Type B pancreatic cell (in vitro differentiated cells): ENCODE data around the gene ITCH. TPM values are rescaled to one million over a fixed set of nuclear protein-coding genes. Genes with fewer than 3 reads are reported as not detected.

Experiments
- DNase-seq: peaks from one replicate; pipeline ENCODE4 v3.0.0; 2021; ENCODE audit warnings: mixed read lengths; ENCODE audit not compliant: unreplicated experiment; ENCODE audit errors: extremely low spot score
- H3K27ac Mint-ChIP-seq: 2 replicates; pipeline ENCODE4 v1.8.0; 2021; ENCODE audit warnings: mild to moderate bottlenecking, mixed read lengths
- H3K27me3 Mint-ChIP-seq: 2 replicates; pipeline ENCODE4 v1.8.0; 2021; ENCODE audit warnings: mixed read lengths
- H3K36me3 Mint-ChIP-seq: 2 replicates; pipeline ENCODE4 v1.8.0; 2021; ENCODE audit warnings: mixed read lengths
- H3K4me1 Mint-ChIP-seq: one replicate; pipeline ENCODE4 v1.8.0; 2021; ENCODE audit warnings: mixed read lengths; ENCODE audit not compliant: unreplicated experiment
- H3K4me3 Mint-ChIP-seq: 2 replicates; pipeline ENCODE4 v1.8.0; 2021; ENCODE audit warnings: mild to moderate bottlenecking, mixed read lengths
- H3K9me3 Mint-ChIP-seq: 2 replicates; pipeline ENCODE4 v1.8.0; 2021; ENCODE audit warnings: mixed read lengths
- CTCF ChIP-seq: fragments of 200-600 bp; sonication (generic); conservative IDR thresholded peaks from 2 replicates; pipeline ENCODE4 v1.5.0; 2021; ENCODE audit warnings: antibody characterized with exemption, mild to moderate bottlenecking
- total RNA-seq: library from RNA; stranded (reverse); gene quantifications from 2 replicates; pipeline ENCODE4 v1.2.1, GENCODE V29; 2021; ENCODE audit warnings: low replicate concordance

Gene ITCH
- total RNA-seq, 1 donor from 2014 or later: 77.2 TPM

- no peaks in the 10 kb centered on the region for H3K9me3 Mint-ChIP-seq
- peaks cover 44% of the 10 kb centered on the region for H3K4me1 Mint-ChIP-seq
- H3K27ac Mint-ChIP-seq: peak overlapping the region; percentile 100
- no peak for TF ChIP-seq CTCF
- peaks cover 43% of the 10 kb centered on the region for H3K36me3 Mint-ChIP-seq
- no peaks in the 10 kb centered on the region for H3K27me3 Mint-ChIP-seq
- DNase-seq: no peak
- peak overlapping the region; percentile 82 for H3K4me3 Mint-ChIP-seq
Measured at GRCh38 chr20:34525709-34526416, 162.8 kb downstream of the ITCH start.

- Mint-ChIP-seq H3K27me3 (no peaks in the 10 kb centered on the region), H3K36me3 (peaks cover 44% of the 10 kb centered on the region), H3K27ac (peak overlapping the region; percentile 100), H3K4me1 (peaks cover 47% of the 10 kb centered on the region), H3K9me3 (no peaks in the 10 kb centered on the region), H3K4me3 (peak overlapping the region; percentile 82)
- no peak for DNase-seq
- no peak for TF ChIP-seq CTCF
Measured at GRCh38 chr20:34526466-34526865, 163.4 kb downstream of the ITCH start.

- peaks cover 42% of the 10 kb centered on the region for H3K36me3 Mint-ChIP-seq
- H3K27ac Mint-ChIP-seq: peak overlapping the region; percentile 100
- H3K27me3 Mint-ChIP-seq: no peaks in the 10 kb centered on the region
- H3K4me3 Mint-ChIP-seq: peak overlapping the region; percentile 20
- no peaks in the 10 kb centered on the region for H3K9me3 Mint-ChIP-seq
- no peak for DNase-seq
- no peak for TF ChIP-seq CTCF
- H3K4me1 Mint-ChIP-seq: peaks cover 48% of the 10 kb centered on the region
Measured at GRCh38 chr20:34527016-34527415, 163.9 kb downstream of the ITCH start.

GRCh38 chr20:34528921-34529297 lies 165.8 kb downstream of the ITCH start:
- Mint-ChIP-seq H3K4me3 (no peak overlapping the region), H3K27me3 (no peaks in the 10 kb centered on the region), H3K27ac (peak overlapping the region; percentile 66), H3K36me3 (peaks cover 36% of the 10 kb centered on the region), H3K4me1 (peaks cover 35% of the 10 kb centered on the region), H3K9me3 (no peaks in the 10 kb centered on the region)
- no peak for TF ChIP-seq CTCF
- no peak for DNase-seq

- no peaks in the 10 kb centered on the region for H3K9me3 Mint-ChIP-seq
- H3K27ac Mint-ChIP-seq: no peak overlapping the region
- no peaks in the 10 kb centered on the region for H3K27me3 Mint-ChIP-seq
- no peak for TF ChIP-seq CTCF
- no peak overlapping the region for H3K4me3 Mint-ChIP-seq
- DNase-seq: no peak
- peaks cover 27% of the 10 kb centered on the region for H3K4me1 Mint-ChIP-seq
- peaks cover 39% of the 10 kb centered on the region for H3K36me3 Mint-ChIP-seq
Measured at GRCh38 chr20:34529742-34530141, 166.7 kb downstream of the ITCH start.
